Epithelial cell of esophagus (primary cell): Measurements from ENCODE around the gene CDC42EP5.
A peak's percentile ranks its signal among the peaks of the same experiment; 100 is the strongest.
"Not testable (repeated sequence)": the region's sequence is repeated elsewhere in the genome, so short reads cannot be mapped to it uniquely, and the experiment has no call there.

Experiments used
- DNase-seq: peaks from one replicate; pipeline ENCODE4 v3.0.0; 2010; ENCODE audit warnings: low read depth
- H3K4me3 ChIP-seq: 2 replicates; pipeline ENCODE4 v1.5.1; 2011; ENCODE audit warnings: mild to moderate bottlenecking, low read length, control low read depth
- CTCF ChIP-seq: IDR thresholded peaks from 2 replicates; pipeline ENCODE4 v1.5.1; 2011; ENCODE audit warnings: low read depth, mild to moderate bottlenecking, low read length, control low read depth, inconsistent platforms; ENCODE audit not compliant: insufficient read depth; ENCODE audit errors: missing control alignments

Gene CDC42EP5

GRCh38 chr19:54473071-54473891, at the start of gene CDC42EP5:
Gene CDC42EP5, minus strand, starts transcription at chr19:54473296. Its CDS starts 7,749 bp downstream, at chr19:54465547.
- peak within 1 kb of the TSS; percentile 52 for H3K4me3 ChIP-seq
- peak; percentile 51 for DNase-seq
- TF ChIP-seq CTCF, result no peak

- no peak overlapping the region for H3K4me3 ChIP-seq
Observed at GRCh38 chr19:54521860-54522513, 48.9 kb upstream of the CDC42EP5 start.

GRCh38 chr19:54521022-54521859, 48.1 kb upstream of the CDC42EP5 start:
- no peak for DNase-seq
- TF ChIP-seq CTCF, result no peak
- H3K4me3 ChIP-seq, result no peak overlapping the region

More at GRCh38 chr19:54521860-54522513, 48.9 kb upstream of the CDC42EP5 start:
- no peak for TF ChIP-seq CTCF
- no peak for DNase-seq

- TF ChIP-seq CTCF, result no peak
- peak; percentile 2 for DNase-seq
- H3K4me3 ChIP-seq, result no peak overlapping the region
Observed at GRCh38 chr19:54518844-54519243, 45.7 kb upstream of the CDC42EP5 start.

GRCh38 chr19:54517483-54517882, 44.4 kb upstream of the CDC42EP5 start:
- no peak for TF ChIP-seq CTCF
- peak; percentile 40 for DNase-seq
- H3K4me3 ChIP-seq, result no peak overlapping the region

- no peak overlapping the region for H3K4me3 ChIP-seq
- no peak for TF ChIP-seq CTCF
- no peak for DNase-seq
Observed at GRCh38 chr19:54515156-54515555, 42.1 kb upstream of the CDC42EP5 start.

- H3K4me3 ChIP-seq, DNase-seq: not testable (repeated sequence)
Observed at GRCh38 chr19:54509200-54509940, 36.3 kb upstream of the CDC42EP5 start.

- DNase-seq, H3K4me3 ChIP-seq: not testable (repeated sequence)
Observed at GRCh38 chr19:54508487-54508886, 35.4 kb upstream of the CDC42EP5 start.
